Measurements from ENCODE around the gene SHANK2.

DNA sequence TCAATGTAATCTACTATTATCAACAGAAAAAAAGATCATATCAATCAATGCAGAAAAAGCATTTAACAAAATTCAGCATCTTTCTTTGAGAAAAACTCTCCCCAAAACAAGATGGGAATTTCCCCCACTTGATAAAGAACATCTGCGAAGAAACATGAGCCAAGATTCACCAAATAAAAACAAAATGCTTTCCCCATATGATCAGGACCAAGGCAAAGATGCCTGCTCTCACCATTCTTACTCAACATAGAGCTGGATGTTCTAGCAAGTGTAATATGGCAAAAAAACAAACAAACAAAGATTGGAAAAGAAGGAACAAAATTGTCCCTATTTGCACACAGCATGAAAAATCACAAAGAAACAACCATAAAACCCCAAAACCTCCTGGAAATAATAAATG, 23.4 kb downstream of the SHANK2 start:
- TF ChIP-seq, protein P1, sequence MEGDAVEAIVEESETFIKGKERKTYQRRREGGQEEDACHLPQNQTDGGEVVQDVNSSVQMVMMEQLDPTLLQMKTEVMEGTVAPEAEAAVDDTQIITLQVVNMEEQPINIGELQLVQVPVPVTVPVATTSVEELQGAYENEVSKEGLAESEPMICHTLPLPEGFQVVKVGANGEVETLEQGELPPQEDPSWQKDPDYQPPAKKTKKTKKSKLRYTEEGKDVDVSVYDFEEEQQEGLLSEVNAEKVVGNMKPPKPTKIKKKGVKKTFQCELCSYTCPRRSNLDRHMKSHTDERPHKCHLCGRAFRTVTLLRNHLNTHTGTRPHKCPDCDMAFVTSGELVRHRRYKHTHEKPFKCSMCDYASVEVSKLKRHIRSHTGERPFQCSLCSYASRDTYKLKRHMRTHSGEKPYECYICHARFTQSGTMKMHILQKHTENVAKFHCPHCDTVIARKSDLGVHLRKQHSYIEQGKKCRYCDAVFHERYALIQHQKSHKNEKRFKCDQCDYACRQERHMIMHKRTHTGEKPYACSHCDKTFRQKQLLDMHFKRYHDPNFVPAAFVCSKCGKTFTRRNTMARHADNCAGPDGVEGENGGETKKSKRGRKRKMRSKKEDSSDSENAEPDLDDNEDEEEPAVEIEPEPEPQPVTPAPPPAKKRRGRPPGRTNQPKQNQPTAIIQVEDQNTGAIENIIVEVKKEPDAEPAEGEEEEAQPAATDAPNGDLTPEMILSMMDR (conservative IDR thresholded peaks at IDR 0.05): no peak
- TF ChIP-seq ZFX (IDR thresholded peaks at IDR 0.05): no peak

All from C4-2B (cell line).